ENCODE results near the gene TCF3. TPM values are rescaled to one million over a fixed set of nuclear protein-coding genes. Genes with fewer than 3 reads are reported as not detected.
"Not testable (repeated sequence)": the region's sequence is repeated elsewhere in the genome, so short reads cannot be mapped to it uniquely, and the experiment has no call there.

TCF3 gene
- total RNA-seq, 1 donor from 2014 or later = 83.0 TPM

DNA sequence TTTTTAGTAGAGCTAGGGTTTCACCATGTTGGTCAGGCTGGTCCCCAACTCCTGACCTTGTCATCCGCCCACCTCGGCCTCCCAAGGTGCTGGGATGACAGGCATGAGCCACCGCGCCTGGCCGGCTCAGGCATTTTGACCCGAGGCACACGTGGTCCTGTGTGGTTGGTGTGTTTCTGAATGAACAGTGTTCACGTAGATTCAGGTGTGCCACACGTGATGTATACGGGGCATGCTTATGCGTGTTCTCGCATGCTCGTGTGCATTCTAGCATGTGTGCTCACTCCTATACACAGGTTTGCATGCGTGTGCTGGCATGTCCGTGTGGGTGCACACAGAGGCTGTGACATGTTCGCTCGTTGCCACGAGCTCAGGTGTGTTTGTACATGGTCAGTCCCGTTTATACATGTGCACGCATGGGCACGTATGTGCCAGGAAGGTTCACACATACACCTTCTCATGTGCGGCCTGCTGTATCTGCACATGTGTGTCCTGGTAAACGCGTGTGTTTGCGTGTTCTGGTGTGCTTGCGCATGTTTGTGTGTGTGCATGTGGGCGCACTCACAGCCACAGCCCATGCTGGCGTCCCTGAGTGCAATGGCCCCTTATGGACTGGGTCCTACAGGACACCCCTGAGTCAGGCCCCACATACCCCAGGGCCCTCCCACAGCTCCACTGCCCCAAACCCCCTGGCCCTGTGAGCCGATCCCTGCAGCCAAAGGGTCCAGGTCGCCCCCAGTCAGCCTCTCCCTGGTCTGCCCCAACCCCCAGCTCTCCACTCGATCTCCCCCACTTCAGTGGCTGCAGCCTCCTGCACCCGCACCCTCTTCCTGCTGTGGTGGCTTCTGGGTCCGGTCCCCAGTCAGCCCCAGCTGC, 20.6 kb upstream of the TCF3 start:
- no peak for DNase-seq (ENCODE audit: low spot score)

DNA sequence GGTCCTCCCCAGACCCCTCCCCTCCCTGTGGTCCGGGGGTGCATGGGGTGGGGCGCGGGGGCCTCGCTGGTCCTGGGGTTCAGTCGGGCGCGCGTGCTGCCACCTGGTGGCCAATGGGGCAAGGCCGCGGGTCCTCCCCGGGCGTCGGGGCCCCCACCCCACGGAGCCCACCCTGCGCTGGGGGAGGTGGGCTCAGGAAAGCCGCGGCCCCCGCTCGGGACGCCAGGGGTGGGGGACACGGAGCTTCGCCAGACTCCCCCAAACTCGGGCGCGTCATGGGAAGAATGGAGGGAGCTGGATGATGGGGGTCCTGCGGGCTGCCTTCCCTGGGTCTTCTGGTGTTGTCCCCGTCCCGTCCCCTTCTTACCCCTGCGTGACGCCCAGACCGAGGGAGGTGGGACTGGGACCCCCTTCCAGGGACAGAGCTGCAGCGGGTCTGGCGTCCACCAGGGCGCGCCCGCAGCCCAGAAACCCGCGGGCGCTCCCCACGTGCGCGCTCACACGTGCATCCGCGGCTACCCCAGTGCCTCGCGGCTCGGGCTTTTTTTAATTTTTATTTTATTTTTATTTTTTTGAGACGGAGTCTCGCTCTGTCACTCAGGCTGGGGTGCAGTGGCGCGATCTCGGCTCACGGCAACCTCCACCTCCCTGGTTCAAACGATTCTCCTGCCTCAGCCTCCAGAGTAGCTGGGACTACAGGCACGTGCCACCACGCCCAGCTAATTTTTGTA, 19.8 kb upstream of the TCF3 start:
- no peak for DNase-seq (ENCODE audit: low spot score)

DNA sequence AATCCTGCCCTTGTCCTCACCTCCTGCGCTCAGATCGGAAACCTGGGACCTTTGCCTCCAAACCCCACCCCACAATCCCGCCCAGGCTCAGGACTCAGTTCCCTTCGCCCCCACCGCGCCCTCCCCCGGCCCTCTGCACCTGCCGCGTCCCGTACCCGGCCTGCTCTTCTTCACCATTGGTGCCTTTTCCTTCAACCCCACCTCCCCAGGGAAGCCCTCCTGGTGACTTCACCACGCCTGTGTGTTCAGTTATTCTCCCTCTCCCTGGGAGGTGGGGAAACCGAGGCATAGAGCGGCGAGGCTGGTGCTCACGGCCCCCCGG, 19.3 kb upstream of the TCF3 start:
- DNase-seq (ENCODE audit: low spot score) = no peak

DNA sequence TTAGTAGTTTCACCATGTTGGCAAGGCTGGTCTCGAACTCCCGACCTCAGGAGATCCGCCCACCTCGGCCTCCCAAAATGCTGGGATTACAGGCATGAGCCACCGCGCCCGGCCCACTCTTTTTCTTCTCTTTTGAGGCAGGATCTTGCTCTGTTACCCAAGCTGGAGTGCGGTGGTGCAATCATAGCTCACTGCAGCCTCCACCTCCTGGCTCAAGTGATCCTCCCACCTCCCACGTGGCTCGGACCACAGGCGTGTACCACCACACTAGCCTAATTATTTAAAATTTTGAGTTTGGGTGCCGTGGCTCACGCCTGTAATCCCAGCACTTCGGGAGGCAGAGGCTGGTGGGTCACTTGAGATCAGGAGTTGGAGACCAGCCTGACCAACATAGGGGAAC, 18.3 kb upstream of the TCF3 start:
- not testable (repeated sequence) for DNase-seq (ENCODE audit: low spot score)

DNA sequence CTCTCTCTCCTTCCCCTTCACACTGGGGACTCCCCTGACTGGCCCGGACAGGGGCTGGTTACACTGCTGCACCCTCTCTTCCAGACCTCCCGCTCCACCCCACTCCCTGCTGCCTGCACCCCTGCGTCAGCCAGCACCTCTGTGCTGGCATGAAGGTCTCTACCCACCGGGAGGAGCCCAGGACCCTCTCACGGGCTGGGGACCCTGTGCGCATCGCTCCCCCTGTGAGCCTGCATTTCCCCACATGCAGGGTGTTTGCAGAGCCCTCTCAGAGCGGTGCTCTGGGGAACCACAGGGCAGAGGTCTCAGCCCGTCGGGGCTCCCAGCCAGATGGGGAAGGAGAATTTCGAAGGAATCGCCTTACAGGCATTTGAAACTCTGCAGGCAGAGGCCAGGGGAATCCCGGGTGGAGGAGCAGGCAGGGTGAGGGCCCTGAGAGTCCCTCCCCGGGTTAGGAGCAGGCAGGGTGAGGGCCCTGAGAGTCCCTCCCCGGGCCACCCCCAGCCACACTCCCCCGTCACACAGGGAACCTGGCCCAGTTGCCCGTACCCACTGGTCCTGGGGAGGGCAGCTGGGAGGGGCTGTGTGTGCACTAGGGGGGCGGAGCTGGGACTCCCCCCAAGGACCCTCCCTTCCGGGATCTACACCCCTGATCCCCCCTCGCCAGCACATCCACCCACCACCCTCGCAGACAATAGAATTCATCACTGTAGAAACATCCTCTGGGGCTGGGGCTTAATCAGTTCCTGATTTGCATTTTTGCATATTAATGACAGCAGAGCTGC, 16.3 kb upstream of the TCF3 start:
- no peak for DNase-seq (ENCODE audit: low spot score)

DNA sequence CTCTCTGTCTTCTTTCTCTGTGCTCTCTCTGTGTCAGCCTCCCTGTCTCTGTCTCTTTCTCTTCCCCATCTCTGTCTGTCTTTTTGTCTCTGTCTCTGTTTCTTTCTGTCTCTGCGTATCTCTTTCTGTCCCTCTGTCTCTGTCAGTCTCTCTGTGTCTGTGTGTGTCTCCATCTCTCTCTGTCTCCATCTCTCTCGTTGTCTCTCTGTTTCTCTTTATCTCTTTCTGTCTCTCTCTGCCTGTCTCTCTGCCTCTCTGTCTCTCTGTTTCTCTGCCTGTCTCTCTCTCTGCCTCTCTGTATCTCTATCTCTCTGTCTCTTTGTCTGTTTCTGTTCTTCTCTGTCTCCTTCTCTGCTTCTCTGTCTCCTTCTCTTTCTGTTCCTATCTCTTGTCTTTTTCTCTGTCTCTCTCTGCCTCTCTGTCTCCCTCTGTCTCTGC, 15.7 kb upstream of the TCF3 start:
- no peak for DNase-seq (ENCODE audit: low spot score)

DNA sequence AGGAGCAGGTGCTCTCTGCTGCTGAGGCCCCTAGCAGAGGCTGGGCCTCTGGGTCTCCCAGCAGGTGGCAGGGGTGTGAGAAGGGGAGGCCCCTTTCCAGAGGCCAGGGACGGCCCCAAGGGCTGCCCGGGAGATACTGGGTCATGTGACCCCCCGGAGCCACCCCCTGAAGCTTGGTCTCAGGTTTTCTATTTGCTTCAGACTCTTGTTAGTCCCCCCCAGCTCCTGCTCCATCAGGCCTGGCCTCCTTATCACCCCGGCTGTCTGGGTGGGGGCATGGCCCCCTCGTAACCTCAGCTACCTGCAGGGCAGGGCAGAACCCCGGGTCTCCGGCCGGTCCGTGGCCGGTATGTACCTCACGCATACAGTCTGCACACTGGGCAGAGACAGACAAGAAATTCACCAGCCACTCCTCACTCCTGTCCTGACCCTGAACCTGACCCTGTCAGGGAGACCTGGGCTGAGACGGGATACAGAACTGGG, 13.2 kb upstream of the TCF3 start:
- no peak for DNase-seq (ENCODE audit: low spot score)

DNA sequence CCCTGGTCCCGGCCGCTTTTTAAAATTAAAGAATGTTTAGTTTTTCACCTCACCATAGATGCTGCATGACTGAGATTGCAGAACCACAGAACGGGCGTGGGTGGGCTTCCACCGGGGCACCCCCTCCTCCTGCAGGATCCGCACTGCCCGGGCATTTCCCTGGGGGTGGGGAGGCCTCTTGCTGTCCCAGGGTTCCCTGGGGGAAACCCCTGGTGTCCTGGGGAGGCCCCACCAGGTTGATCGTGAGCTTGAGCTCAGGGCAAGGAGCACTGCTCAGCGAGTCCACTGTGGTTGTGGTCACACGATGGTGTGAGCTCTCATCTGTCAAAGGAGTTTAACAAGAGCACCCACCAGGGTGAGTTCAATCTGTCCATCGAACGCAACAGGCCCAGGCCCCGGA, 11.4 kb upstream of the TCF3 start:
- no peak for DNase-seq (ENCODE audit: low spot score)

DNA sequence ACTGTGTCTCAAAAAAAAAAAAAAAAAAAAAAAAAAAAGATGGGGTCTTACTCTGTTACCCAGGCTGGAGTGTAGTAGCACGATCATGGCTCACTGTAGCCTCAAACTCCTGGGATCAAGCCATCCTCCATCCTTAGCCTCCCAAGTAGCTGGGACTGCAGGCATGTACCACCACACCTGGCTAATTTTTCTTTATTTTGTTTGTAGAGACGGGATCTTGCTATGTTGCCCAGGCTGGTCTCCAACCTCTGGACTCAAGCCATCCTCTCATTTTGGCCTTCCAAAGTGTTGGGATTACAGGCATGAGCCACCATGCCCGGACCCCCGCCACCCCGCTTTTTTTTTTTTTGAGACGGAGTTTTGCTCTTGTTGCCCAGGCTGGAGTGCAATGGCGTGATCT, 10.8 kb upstream of the TCF3 start:
- not testable (repeated sequence) for DNase-seq (ENCODE audit: low spot score)

DNA sequence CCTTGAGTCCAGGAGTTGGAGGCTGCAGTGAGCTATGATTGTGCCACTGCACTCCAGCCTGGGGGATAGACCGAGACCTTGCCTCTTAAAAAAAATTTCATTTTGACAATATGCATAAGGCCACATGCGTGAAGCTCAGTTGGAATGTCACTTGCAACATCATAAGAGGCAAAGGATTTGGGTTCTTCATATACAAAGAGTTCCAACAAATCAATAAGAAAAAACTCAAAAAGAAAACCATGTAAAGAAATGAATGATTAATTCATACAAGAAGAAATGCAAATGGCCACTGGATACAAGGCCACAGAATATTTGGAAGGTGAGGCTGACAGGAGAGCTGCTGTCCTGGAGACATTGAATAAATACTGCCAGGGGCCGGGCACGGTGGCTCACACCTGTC, 9.6 kb upstream of the TCF3 start:
- DNase-seq (ENCODE audit: low spot score) = no peak

DNA sequence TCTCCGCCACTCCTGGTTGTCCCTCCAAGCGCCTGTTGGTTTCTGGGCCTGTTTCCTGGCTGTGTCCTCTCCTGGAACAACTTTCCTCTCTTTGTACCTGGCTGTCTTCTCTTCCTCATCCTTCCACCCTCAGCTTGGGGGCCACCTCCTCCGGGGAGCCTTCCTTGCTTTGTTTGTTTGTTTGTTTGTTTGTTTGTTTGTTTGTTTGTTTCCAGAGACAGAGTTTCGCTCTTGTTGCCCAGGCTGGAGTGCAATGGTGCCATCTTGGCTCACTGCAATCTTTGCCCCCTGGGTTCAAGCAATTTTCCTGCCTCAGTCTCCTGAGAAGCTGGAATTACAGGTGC, 6.6 kb upstream of the TCF3 start:
- no peak for DNase-seq (ENCODE audit: low spot score)

DNA sequence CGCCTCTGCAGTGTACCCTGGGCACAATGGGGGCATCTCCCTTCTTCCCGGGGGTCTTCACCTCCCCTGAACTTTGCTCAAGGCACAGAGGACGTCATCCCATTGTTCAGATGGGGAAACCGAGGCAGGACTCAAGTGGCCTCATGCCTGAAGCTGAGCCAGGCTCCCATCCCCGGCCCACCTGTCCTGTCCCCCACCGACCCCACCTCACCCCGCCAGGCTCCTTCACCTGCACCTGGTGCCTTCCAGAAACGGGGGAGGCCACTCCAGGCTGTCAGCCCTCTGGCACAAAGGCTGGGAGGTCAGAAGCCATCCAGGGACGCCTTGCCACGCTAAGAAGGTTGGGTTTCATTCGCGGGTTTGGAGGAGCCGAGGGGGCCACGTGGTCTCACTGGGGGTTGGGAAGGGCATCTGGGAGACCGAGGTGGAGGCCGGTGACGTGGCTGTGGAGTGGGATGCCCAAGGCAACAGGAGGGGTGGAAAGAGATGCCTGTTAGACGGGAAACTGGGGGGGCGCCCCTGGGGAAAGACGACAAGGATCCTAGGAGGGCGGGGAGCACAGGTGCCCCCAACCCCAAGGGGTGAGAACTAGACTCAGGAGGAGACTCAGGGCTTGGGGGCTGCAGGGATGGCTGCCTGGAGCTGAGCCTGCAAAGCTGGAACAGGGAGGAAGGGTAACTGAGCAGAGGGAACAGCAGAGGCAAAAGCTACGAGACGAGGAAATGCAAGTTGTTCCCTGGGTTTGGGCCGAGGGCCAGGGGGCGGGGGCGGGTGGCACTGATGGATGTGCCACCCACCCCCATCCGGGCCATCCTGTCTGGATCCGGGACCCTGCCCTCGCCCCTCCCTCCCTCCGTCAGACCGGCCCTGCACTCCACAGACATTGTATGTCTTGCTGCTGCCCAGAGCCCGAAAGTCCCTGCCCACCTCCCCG, 6.0 kb upstream of the TCF3 start:
- DNase-seq (ENCODE audit: low spot score) = no peak

DNA sequence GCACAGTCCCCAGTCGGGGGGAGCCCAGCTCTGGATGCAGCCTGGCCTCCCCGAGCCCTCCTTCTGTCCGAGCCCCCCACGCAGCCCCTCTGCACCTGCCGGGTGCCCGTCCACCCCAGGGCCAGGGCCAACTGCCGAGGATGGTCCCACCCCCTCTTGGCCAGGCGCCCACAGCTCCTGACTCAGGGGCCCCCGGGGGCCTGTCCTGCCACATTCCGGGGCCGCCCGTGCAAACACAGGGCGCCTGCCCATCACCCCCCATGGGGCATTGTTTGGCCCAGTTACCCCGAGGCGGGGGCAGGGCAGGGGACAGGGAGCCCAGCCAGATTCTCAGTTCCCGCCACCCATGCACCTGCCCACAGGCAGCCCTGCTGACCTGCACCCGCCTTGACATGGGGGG, 5.3 kb upstream of the TCF3 start:
- DNase-seq (ENCODE audit: low spot score) = no peak

DNA sequence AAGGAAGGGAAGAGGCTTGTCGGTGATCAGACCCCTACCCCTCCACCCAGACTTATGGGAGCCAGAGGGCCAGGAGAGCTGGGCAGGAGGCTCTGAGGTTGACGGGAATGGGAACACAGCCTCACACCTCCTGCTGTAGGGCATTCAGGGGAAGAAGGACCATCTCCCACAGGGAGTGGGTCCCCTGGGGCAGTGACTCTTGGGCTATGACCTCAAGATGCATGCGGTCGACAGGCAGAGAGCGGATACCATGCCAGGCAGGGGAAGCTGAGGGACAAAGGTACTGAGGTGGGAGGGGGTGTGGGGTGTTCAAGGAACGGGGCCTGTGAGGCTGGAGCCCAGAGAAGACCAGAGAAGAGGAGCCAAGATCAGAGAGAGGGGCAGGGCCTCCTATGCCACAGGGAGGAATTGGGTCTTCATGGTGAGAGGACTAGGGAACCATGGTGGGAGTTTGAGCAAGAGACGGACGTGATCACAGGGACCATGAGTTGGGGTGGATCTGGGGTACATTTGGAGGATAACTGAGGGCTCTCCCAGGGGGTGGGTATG, 4.6 kb upstream of the TCF3 start:
- DNase-seq (ENCODE audit: low spot score) = no peak

DNA sequence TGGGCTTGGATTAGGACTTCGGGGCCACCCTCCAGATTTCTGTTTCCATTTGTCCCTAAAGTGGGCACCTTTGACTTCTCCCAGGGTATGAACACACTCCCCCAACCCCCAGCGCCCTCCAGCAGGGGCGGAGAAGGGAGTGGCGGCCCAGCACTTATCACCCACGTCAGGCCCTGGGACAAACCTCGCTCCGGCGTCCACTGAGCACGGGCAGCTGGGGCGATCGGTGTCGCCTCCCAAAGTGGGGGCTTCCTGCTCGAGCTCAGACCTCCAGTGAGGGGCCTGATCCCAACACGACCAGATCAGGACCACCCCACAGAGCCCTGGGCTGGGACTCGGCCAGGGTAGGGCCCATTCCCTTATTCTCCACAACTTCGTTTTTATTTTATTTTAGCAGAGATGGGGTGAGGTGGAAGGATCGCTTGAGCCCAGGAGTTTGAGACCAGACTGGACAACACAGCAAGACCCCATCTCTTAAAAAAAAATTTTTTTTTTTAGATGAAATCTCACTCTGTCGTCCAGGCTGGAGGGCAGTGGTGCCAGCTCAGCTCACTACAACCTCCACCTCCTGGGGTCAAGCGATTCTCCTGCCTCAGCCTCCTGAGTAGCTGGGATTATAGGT, 3.7 kb upstream of the TCF3 start:
- no peak for DNase-seq (ENCODE audit: low spot score)

DNA sequence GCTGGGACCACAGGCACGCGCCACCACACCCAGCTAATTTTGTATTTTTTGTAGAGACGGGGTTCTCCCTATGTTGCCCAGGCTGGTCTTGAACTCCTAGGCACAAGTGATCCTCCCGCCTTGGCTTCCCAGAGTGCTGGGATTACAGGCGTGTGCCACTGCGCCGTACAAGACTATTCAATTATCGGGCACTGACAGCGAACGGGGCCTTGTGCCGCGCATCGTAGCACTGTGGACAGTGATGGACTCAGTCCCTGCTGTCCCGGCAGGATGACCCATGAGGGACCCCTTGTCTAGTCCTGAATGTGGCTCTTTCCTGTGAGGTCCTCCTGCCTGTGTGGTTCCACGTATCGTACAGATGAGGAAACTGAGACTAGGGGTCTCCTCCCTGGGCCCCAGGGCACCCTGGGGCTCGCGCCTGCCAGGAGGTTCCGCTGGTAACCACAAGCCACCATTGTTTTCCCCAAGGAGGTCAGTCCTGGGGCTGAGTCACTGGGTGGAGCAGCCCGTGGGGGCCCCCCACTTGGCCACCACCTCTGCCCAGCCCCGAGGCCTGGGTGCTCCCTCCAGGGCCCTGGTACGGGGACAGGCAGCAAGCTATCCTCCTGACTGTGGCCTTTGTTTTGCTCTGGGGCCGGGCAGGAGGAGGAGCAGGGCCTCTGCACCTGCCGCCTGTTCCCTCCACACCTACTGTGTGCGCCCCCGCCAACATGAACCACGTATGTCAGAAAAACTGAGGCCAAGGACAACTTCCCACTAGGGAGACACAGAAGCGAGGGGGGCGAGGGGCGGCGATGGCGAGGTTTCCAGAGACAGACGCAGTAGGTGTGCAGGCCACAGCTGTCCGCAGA, 2.9 kb upstream of the TCF3 start:
- no peak for DNase-seq (ENCODE audit: low spot score)

DNA sequence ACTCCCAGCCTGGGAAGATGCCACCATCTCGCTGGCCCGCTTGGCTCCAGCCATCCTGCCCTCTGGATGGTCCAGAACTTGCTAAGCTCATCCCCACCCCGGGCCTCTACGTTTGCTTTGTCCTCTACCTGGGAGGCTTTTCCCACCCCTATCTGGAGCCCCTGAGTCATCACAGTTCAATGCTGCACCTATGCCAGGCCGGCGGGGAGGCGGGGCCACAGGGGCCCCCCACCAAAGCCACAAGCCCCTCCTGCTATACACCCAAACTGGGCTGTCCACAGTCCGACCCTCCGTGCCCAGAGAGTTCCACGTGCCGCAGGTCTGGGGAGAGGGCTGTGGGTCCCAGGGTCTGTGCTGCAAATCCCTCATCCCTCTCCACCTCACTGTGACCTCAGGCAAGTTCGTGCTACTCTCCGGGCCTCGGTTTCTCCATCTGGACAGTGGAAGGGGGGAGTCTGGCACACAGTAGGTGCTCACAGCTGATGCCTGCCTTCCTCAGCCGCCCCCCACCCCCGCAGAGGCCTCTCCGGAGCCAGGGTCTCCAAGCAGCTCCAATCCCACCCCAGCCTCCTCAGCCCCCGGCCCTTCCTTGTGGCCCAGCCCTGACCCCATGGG, 1.9 kb upstream of the TCF3 start:
- no peak for DNase-seq (ENCODE audit: low spot score)

DNA sequence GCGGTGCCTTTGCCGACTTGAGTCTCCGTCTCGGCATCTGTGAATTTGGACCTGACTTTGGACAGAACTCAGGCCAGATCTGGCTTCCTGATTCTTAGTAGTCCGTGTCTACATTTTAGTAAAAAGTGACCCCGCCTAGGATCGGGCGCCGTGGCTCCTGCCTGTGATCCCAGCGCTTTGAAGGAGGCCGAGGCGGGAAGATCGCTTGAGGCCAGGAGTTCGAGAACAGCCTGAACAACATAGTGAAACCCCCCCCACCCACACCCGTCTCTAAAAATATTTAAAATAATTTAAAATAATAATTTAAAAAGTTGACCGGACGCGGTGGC, 849 bp upstream of the TCF3 start:
- DNase-seq (ENCODE audit: low spot score) = no peak

DNA sequence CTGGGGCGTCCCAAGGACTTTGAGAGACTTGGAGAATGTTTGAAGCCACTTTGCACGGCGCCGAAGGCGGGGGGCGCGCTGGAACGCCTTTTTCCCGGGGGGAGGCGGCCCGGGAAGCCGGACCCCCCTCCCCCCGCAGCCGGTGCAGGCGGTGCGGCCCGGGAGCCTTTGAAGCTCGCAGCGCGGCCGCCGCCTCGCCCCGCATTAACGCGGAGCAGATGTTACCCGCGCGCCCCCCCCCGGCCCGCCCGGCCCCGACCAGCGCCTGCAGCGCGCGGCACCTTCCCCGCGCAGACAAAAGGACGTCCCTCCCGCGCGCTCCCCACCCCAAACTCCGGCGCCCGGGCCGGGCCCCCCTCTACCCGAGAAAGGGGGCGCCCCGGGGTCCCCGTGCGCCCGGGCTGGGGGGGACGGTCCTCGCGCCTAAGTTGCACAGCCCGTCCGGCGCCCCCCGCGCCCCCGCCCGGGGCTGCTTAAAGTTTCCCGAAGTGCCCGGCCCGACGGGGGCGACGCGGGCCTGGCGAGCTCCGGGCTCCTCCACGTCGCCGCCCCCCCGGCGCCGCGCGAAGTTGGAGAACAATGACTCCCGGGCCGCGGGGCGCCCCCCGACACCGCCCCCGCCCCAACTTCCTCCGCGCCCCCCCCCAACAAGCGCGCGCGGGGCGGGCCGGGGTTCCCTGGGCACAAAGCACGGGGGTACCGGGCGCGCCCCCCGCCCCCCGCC, 685 bp downstream of the TCF3 start:
- no peak for DNase-seq (ENCODE audit: low spot score)

All from mucosa of gallbladder (tissue), 1 donor.